Measurements from ENCODE around the gene UBL5.

DNA sequence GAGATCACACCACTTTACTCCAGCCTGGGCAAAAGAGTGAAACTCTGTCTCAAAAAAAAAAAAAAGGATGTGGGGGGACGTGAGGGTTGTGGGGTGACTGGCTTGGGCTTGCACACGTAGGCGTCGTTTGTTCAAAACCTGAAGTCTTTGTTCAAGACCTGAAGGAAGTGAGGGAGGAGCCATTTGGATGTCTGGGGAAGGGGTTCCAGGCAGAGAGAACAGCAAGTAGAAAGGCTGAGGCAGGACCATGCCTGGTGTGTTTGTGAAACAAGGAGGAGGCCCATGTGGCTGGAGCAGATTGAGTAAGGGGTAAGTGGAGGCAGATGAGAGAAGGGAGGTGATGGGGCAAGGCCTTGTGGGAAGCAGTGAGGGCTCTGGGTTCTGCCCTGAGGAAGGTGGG is 35.2 kb downstream of the UBL5 start:
- TF ChIP-seq, protein P1, sequence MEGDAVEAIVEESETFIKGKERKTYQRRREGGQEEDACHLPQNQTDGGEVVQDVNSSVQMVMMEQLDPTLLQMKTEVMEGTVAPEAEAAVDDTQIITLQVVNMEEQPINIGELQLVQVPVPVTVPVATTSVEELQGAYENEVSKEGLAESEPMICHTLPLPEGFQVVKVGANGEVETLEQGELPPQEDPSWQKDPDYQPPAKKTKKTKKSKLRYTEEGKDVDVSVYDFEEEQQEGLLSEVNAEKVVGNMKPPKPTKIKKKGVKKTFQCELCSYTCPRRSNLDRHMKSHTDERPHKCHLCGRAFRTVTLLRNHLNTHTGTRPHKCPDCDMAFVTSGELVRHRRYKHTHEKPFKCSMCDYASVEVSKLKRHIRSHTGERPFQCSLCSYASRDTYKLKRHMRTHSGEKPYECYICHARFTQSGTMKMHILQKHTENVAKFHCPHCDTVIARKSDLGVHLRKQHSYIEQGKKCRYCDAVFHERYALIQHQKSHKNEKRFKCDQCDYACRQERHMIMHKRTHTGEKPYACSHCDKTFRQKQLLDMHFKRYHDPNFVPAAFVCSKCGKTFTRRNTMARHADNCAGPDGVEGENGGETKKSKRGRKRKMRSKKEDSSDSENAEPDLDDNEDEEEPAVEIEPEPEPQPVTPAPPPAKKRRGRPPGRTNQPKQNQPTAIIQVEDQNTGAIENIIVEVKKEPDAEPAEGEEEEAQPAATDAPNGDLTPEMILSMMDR (conservative IDR thresholded peaks at IDR 0.05 in 1 of 2, IDR thresholded peaks at IDR 0.05 in 1 of 2; ENCODE audit: extremely low read depth in 1 of 2, insufficient read depth in 1 of 2, low read depth in 1 of 2, low read length in 2 of 2) = no peak
- TF ChIP-seq EZH2 (IDR thresholded peaks at IDR 0.05; ENCODE audit: borderline replicate concordance, low read length) = no peak
